Panc1 (cell line): ENCODE measurements around the gene ECT2. TPM values are rescaled to one million over a fixed set of nuclear protein-coding genes. Genes with fewer than 3 reads are reported as not detected.

ENCODE experiments used
- ATAC-seq: fragments of 200-7000 bp; cut with Tn5 transposase; 2 replicates; pipeline ENCODE4 v1.9.1; 2020; ENCODE audit warnings: mild to moderate bottlenecking, moderate library complexity
- BruUV-seq: library from RNA; stranded (reverse); fragments of 400-500 nt; replicated peaks from 2 replicates; lab custom pipeline; 2021; lab: Mats Ljungman, UMichigan
- CTCF ChIA-PET: fragments of 300-600 bp; sonication (Branson Sonifier 250); formaldehyde crosslinking; loops from one replicate; lab custom pipeline; 2022; ENCODE audit warnings: antibody characterized with exemption; lab: Charles Lee
- POLR2A ChIA-PET: fragments of 300-600 bp; sonication (Branson Sonifier 250); formaldehyde crosslinking; loops from one replicate; lab custom pipeline; 2022; ENCODE audit warnings: antibody characterized with exemption; lab: Charles Lee
- DNase-seq: peaks from one replicate; pipeline ENCODE4 v3.0.0-alpha.2; 2010; ENCODE audit warnings: low read depth, low spot score
- H3K27ac ChIP-seq: 2 replicates; pipeline ENCODE4 v1.5.1; 2011; ENCODE audit warnings: mild to moderate bottlenecking, low read length, inconsistent platforms
- H3K27me3 ChIP-seq: fragments of 200-500 bp; sonication (Bioruptor generic); 2 replicates; pipeline ENCODE4 v1.6.0; 2014; ENCODE audit warnings: low read length, inconsistent platforms; ENCODE audit not compliant: control insufficient read depth, insufficient read depth
- H3K36me3 ChIP-seq: fragments of 200-500 bp; sonication (Bioruptor generic); 2 replicates; pipeline ENCODE4 v1.5.1; 2014; ENCODE audit warnings: inconsistent platforms, mild to moderate bottlenecking, low read length, moderate library complexity; ENCODE audit not compliant: control insufficient read depth, insufficient read depth
- H3K4me1 ChIP-seq: 2 replicates; pipeline ENCODE4 v1.5.1; 2011; ENCODE audit warnings: inconsistent platforms, mild to moderate bottlenecking, low read length, moderate library complexity; ENCODE audit not compliant: control insufficient read depth, insufficient read depth
- H3K4me3 ChIP-seq, 2 experiments: 2 replicates each; pipeline ENCODE4 v1.5.1; 2011 to 2012; ENCODE audit warnings: low read depth in 2 of 2, low read length in 2 of 2, mild to moderate bottlenecking in 2 of 2, inconsistent platforms in 1 of 2, moderate library complexity in 1 of 2
- H3K9me3 ChIP-seq: fragments of 200-500 bp; sonication (Bioruptor generic); 2 replicates; pipeline ENCODE4 v1.5.1; 2014; ENCODE audit warnings: low read depth, mild to moderate bottlenecking, inconsistent platforms, low read length, moderate library complexity; ENCODE audit not compliant: control insufficient read depth, insufficient read depth
- CTCF ChIP-seq: fragments of 450-650 bp; IDR thresholded peaks from 2 replicates; pipeline ENCODE4 v1.5.1; 2017; ENCODE audit warnings: mild to moderate bottlenecking
- POLR2AphosphoS5 ChIP-seq: IDR thresholded peaks from 2 replicates; pipeline ENCODE4 v1.6.1; 2012; ENCODE audit warnings: mild to moderate bottlenecking, low read depth, low read length, moderate library complexity
- REST ChIP-seq, 2 experiments: IDR thresholded peaks; 2 replicates each; pipeline ENCODE4 v1.6.1; 2011 to 2012; ENCODE audit warnings: low read depth in 2 of 2, control low read depth in 1 of 2, low read length in 1 of 2, mild to moderate bottlenecking in 1 of 2, moderate library complexity in 1 of 2; ENCODE audit not compliant: insufficient read depth in 1 of 2
- SIN3A ChIP-seq: IDR thresholded peaks from 2 replicates; pipeline ENCODE4 v1.6.1; 2012; ENCODE audit warnings: low read depth, mild to moderate bottlenecking, low read length, moderate library complexity, borderline replicate concordance; ENCODE audit not compliant: insufficient read depth
- TCF7L2 ChIP-seq: IDR thresholded peaks from 2 replicates; pipeline ENCODE4 v1.6.1; 2011; ENCODE audit warnings: mild to moderate bottlenecking, low read depth, low read length, inconsistent platforms
- in situ Hi-C: cut with HindIII; loops from 2 replicates; pipeline ENCODE4 v1.10.0; 2016; ENCODE audit warnings: low sequenced_read_pairs, low pct_unique_long_range_greater_than_20kb
- intact Hi-C: fragments of 100-400 bp; cut with micrococcal nuclease; formaldehyde crosslinking; loops from one replicate; pipeline ENCODE4 v1.10.0; 2022; ENCODE audit not compliant: unreplicated experiment
- total RNA-seq: library from RNA; stranded (reverse); gene quantifications from one replicate; pipeline ENCODE4 v1.2.1, GENCODE V29; 2021; ENCODE audit not compliant: unreplicated experiment

The ECT2 gene
- total RNA-seq, 1 experiment from 2014 or later = 102 TPM

GRCh38 chr3:172869784-172870518, 119.4 kb downstream of the ECT2 start:
- Histone ChIP-seq H3K27me3 (peaks cover 2% of the 10 kb centered on the region; the same call in 1 of the 2 replicates), H3K9me3 (no peaks in the 10 kb centered on the region), H3K4me3 (no peak overlapping the region), H3K4me1 (no peaks in the 10 kb centered on the region), H3K27ac (no peak overlapping the region), H3K36me3 (no peaks in the 10 kb centered on the region)
- in situ Hi-C loops = no loop called here
- ChIA-PET POLR2A (no interaction called here), CTCF (no interaction called here)
- intact Hi-C loops = no loop called here
- no peak for ATAC-seq
- no TSS peak for BruUV-seq
- no peak for DNase-seq
- TF ChIP-seq CTCF (no peak), POLR2AphosphoS5 (no peak), SIN3A (no peak), REST (IDR thresholded peaks at IDR 0.05; ENCODE audit: insufficient read depth in 1 of 2, low read depth in 2 of 2, low read length in 1 of 2) (no peak), TCF7L2 (no peak)

Other genes starting within 250 kb of the ECT2 start
- 2.2 TPM for gene TNFSF10, start 227.3 kb upstream of the ECT2 start, total RNA-seq
- gene NCEH1, start 39.7 kb upstream of the ECT2 start, total RNA-seq = 73.0 TPM